H1 (cell line): ENCODE data around the gene GOLGA8S. TPM values are rescaled to one million over a fixed set of nuclear protein-coding genes. Genes with fewer than 3 reads are reported as not detected.

Source experiments
- CTCF ChIA-PET: fragments of 300-600 bp; sonication (Branson Sonifier 250); formaldehyde crosslinking; loops from one replicate; lab custom pipeline; 2021; ENCODE audit not compliant: partially characterized antibody; lab: Charles Lee
- POLR2A ChIA-PET: fragments of 300-600 bp; sonication (Branson Sonifier 250); formaldehyde crosslinking; loops from one replicate; lab custom pipeline; 2021; ENCODE audit warnings: inconsistent platforms; ENCODE audit not compliant: partially characterized antibody; lab: Charles Lee
- DNase-seq, 2 experiments: peaks; one replicate each; pipeline versions ENCODE4 v3.0.0 to v3.0.0-alpha.2; 2010 to 2022; ENCODE audit warnings: low spot score in 2 of 2, low read depth in 1 of 2, mixed read lengths in 1 of 2
- FAIRE-seq: peaks from 2 replicates; lab custom pipeline; 2011; peaks lifted over from hg19 to GRCh38; lab: Jason Lieb, UNC
- H2AFZ ChIP-seq: 2 replicates; pipeline ENCODE4 v1.8.1; 2012; ENCODE audit warnings: low read length, inconsistent platforms
- H2AK5ac ChIP-seq: 2 replicates; pipeline ENCODE4 v1.6.1; 2013; ENCODE audit warnings: low read depth, low read length
- H2BK120ac ChIP-seq: replicated peaks from 2 replicates; pipeline ENCODE3; 2013; ENCODE audit warnings: low read depth, low read length, inconsistent platforms
- H2BK12ac ChIP-seq: 2 replicates; pipeline ENCODE4 v1.6.1; 2013; ENCODE audit warnings: low read depth, low read length
- H2BK15ac ChIP-seq: 2 replicates; pipeline ENCODE4 v1.6.1; 2013; ENCODE audit warnings: low read length
- H2BK20ac ChIP-seq: 2 replicates; pipeline ENCODE4 v1.6.1; 2013; ENCODE audit warnings: low read length
- H2BK5ac ChIP-seq: 2 replicates; pipeline ENCODE4 v1.6.1; 2013; ENCODE audit warnings: low read depth, low read length
- H3K14ac ChIP-seq: 2 replicates; pipeline ENCODE4 v1.6.1; 2013; ENCODE audit warnings: inconsistent platforms; ENCODE audit not compliant: insufficient read length
- H3K18ac ChIP-seq: 2 replicates; pipeline ENCODE4 v1.6.1; 2013; ENCODE audit warnings: low read length; ENCODE audit errors: extremely low read depth
- H3K23ac ChIP-seq: 2 replicates; pipeline ENCODE4 v1.6.1; 2013; ENCODE audit warnings: inconsistent platforms; ENCODE audit not compliant: insufficient read length
- H3K23me2 ChIP-seq: 2 replicates; pipeline ENCODE4 v1.6.1; 2013; ENCODE audit warnings: low read depth, low read length
- H3K27ac ChIP-seq: 2 replicates; pipeline ENCODE4 v1.6.1; 2011; ENCODE audit warnings: low read depth, low read length, inconsistent platforms
- H3K27me3 ChIP-seq, 4 experiments: replicated peaks in 1 of 4; 1 replicate in 1 of 4; 2 replicates in 3 of 4; pipeline versions ENCODE4 v1.6.1 to v1.8.1; 2011 to 2013; ENCODE audit warnings: low read length in 3 of 4, mild to moderate bottlenecking in 3 of 4, inconsistent platforms in 2 of 4, mixed read lengths in 2 of 4, moderate library complexity in 1 of 4; ENCODE audit not compliant: control insufficient read depth in 3 of 4, insufficient read depth in 3 of 4; ENCODE audit errors: extremely low read depth in 1 of 4
- H3K36me3 ChIP-seq, 4 experiments: 2 replicates each; pipeline versions ENCODE4 v1.6.1 to v1.8.1; 2011 to 2013; ENCODE audit warnings: mild to moderate bottlenecking in 4 of 4, low read length in 3 of 4, moderate library complexity in 2 of 4, control low read depth in 1 of 4, inconsistent platforms in 1 of 4; ENCODE audit not compliant: insufficient read depth in 4 of 4, control insufficient read depth in 2 of 4
- H3K4ac ChIP-seq: replicated peaks from 2 replicates; pipeline ENCODE3; 2013; ENCODE audit warnings: low read length, low read depth, mixed read lengths, inconsistent platforms; ENCODE audit not compliant: insufficient read length
- H3K4me1 ChIP-seq, 4 experiments: replicated peaks in 1 of 4; 1 replicate in 1 of 4; 2 replicates in 3 of 4; pipeline versions ENCODE4 v1.6.1 to v1.8.1; 2011 to 2013; ENCODE audit warnings: low read length in 3 of 4, inconsistent platforms in 2 of 4, mixed read lengths in 1 of 4; ENCODE audit not compliant: insufficient read depth in 4 of 4, control insufficient read depth in 3 of 4
- H3K4me2 ChIP-seq, 2 experiments: 2 replicates each; pipeline versions ENCODE4 v1.6.1 to v1.8.1; 2011 to 2013; ENCODE audit warnings: low read depth in 2 of 2, low read length in 2 of 2, control low read depth in 1 of 2, inconsistent platforms in 1 of 2, mild to moderate bottlenecking in 1 of 2; ENCODE audit not compliant: insufficient read depth in 1 of 2
- H3K4me3 ChIP-seq, 4 experiments: fragments of 200-600, 300-600 bp in 1 of 4; sonication (generic), shearing (Covaris generic), sonication (Bioruptor Twin) in 1 of 4; 2 replicates each; pipeline versions ENCODE4 v1.5.1 to v1.8.1; 2011 to 2016; ENCODE audit warnings: low read length in 4 of 4, low read depth in 3 of 4, control low read depth in 2 of 4, inconsistent platforms in 2 of 4, mild to moderate bottlenecking in 2 of 4, mixed read lengths in 1 of 4, moderate library complexity in 1 of 4; ENCODE audit not compliant: insufficient read depth in 2 of 4; ENCODE audit errors: extremely low read depth in 1 of 4
- H3K56ac ChIP-seq: replicated peaks from 2 replicates; pipeline ENCODE3; 2013; ENCODE audit warnings: low read depth, mild to moderate bottlenecking, mixed read lengths, low read length, inconsistent platforms; ENCODE audit not compliant: insufficient read length
- H3K79me1 ChIP-seq: 2 replicates; pipeline ENCODE4 v1.6.1; 2013; ENCODE audit warnings: low read depth, low read length, control low read depth
- H3K79me2 ChIP-seq, 2 experiments: 2 replicates each; pipeline versions ENCODE4 v1.6.1 to v1.8.1; 2012 to 2013; ENCODE audit warnings: low read length in 2 of 2, mild to moderate bottlenecking in 2 of 2, inconsistent platforms in 1 of 2; ENCODE audit not compliant: insufficient read depth in 2 of 2, control insufficient read depth in 1 of 2
- H3K9ac ChIP-seq, 4 experiments: replicated peaks in 1 of 4; 1 replicate in 1 of 4; 2 replicates in 3 of 4; pipeline versions ENCODE4 v1.6.1 to v1.8.1; 2011 to 2013; ENCODE audit warnings: low read depth in 3 of 4, low read length in 3 of 4, control low read depth in 2 of 4, mild to moderate bottlenecking in 2 of 4, moderate library complexity in 2 of 4, inconsistent platforms in 1 of 4; ENCODE audit errors: extremely low read depth in 1 of 4
- H3K9me3 ChIP-seq, 2 experiments: 2 replicates each; pipeline versions ENCODE4 v1.6.1 to v1.8.1; 2012 to 2013; ENCODE audit warnings: mild to moderate bottlenecking in 2 of 2, moderate library complexity in 2 of 2, control low read depth in 1 of 2, inconsistent platforms in 1 of 2, low read depth in 1 of 2, low read length in 1 of 2, mixed read lengths in 1 of 2; ENCODE audit not compliant: insufficient read depth in 2 of 2
- H4K20me1 ChIP-seq, 2 experiments: replicated peaks in 1 of 2; 2 replicates each; pipeline versions ENCODE3 to v1.8.1; 2011 to 2013; ENCODE audit warnings: inconsistent platforms in 2 of 2, low read length in 2 of 2, mild to moderate bottlenecking in 1 of 2; ENCODE audit not compliant: insufficient read depth in 2 of 2, control insufficient read depth in 1 of 2
- H4K5ac ChIP-seq: 2 replicates; pipeline ENCODE4 v1.6.1; 2013; ENCODE audit warnings: low read length, low read depth, mixed read lengths, inconsistent platforms; ENCODE audit not compliant: insufficient read length
- H4K8ac ChIP-seq: 2 replicates; pipeline ENCODE4 v1.8.0; 2013; ENCODE audit warnings: mild to moderate bottlenecking, moderate library complexity, low read length, inconsistent platforms; ENCODE audit not compliant: insufficient read depth; ENCODE audit errors: extremely low read depth
- H4K91ac ChIP-seq: replicated peaks from 2 replicates; pipeline ENCODE3; 2013; ENCODE audit warnings: low read length, mixed read lengths, inconsistent platforms; ENCODE audit not compliant: insufficient read length
- CTBP2 ChIP-seq: IDR thresholded peaks from 2 replicates; pipeline ENCODE4 v1.7.0; 2011; ENCODE audit warnings: borderline replicate concordance, mild to moderate bottlenecking, moderate library complexity, mixed read lengths, low read length; ENCODE audit not compliant: insufficient read depth, insufficient read length
- EGR1 ChIP-seq: IDR thresholded peaks from 2 replicates; pipeline ENCODE4 v1.6.1; 2011; ENCODE audit warnings: low read depth, low read length, borderline replicate concordance
- EP300 ChIP-seq, 2 experiments: IDR thresholded peaks; 1 replicate in 1 of 2; 2 replicates in 1 of 2; pipeline ENCODE4 v1.6.1; 2011 to 2012; ENCODE audit warnings: low read depth in 2 of 2, low read length in 2 of 2, mild to moderate bottlenecking in 2 of 2, borderline replicate concordance in 1 of 2, inconsistent platforms in 1 of 2, moderate library complexity in 1 of 2
- GABPA ChIP-seq: IDR thresholded peaks from 2 replicates; pipeline ENCODE4 v1.6.1; 2011; ENCODE audit warnings: mild to moderate bottlenecking, low read length, moderate library complexity, borderline replicate concordance; ENCODE audit not compliant: insufficient read depth
- GTF2F1 ChIP-seq: IDR thresholded peaks from 2 replicates; pipeline ENCODE4 v1.6.1; 2012; ENCODE audit warnings: low read depth, low read length, improper control_type of control experiment, borderline replicate concordance
- RAD21 ChIP-seq, 2 experiments: IDR thresholded peaks in 1 of 2; conservative IDR thresholded peaks in 1 of 2; 2 replicates each; pipeline ENCODE4 v1.6.1; 2011; ENCODE audit warnings: low read depth in 2 of 2, low read length in 2 of 2, improper control_type of control experiment in 1 of 2, inconsistent platforms in 1 of 2, mild to moderate bottlenecking in 1 of 2, moderate library complexity in 1 of 2
- RBBP5 ChIP-seq: IDR thresholded peaks from 2 replicates; pipeline ENCODE4 v1.7.1; 2012; ENCODE audit warnings: low read depth, mild to moderate bottlenecking, inconsistent platforms, low read length, moderate library complexity, borderline replicate concordance
- SAP30 ChIP-seq: fragments of 300-600 bp; sonication (generic); IDR thresholded peaks from 2 replicates; pipeline ENCODE4 v1.7.1; 2012; ENCODE audit warnings: low read length, moderate library complexity, mild to moderate bottlenecking, inconsistent platforms; ENCODE audit not compliant: insufficient read depth, insufficient replicate concordance
- SP2 ChIP-seq: IDR thresholded peaks from 2 replicates; pipeline ENCODE4 v1.6.1; 2012; ENCODE audit warnings: mild to moderate bottlenecking, low read length, inconsistent platforms
- TCF12 ChIP-seq: IDR thresholded peaks from 2 replicates; pipeline ENCODE4 v1.6.1; 2011; ENCODE audit warnings: low read depth, mild to moderate bottlenecking, low read length
- WGBS, 2 experiments: shearing (Covaris generic) in 1 of 2; methylation state at CpG; one replicate each; pipeline versions ENCODE4 v1.1.6 to v1.1.7; 2013 to 2015; ENCODE audit warnings: low lambda C conversion rate in 2 of 2, mixed read lengths in 2 of 2, inconsistent platforms in 1 of 2, low coverage in 1 of 2, missing lambda C conversion rate in 1 of 2; ENCODE audit not compliant: insufficient replicate concordance in 2 of 2, insufficient coverage in 1 of 2, insufficient read length in 1 of 2; ENCODE audit errors: extremely low coverage in 1 of 2, missing lambda C conversion rate in 1 of 2; 5-methylcytosine and 5-hydroxymethylcytosine counted together
- polyA plus RNA-seq, 7 experiments: library from polyadenylated mRNA; depleted of rRNA in 3 of 7; stranded (reverse) in 5 of 7; unstranded in 2 of 7; fragments of >200 nt in 5 of 7; fragments of 200-250 nt in 2 of 7; gene quantifications; 1 replicate in 5 of 7; 2 replicates in 1 of 7; 4 replicates in 1 of 7; pipeline versions ENCODE4 v1.2.1 to v1.2.3, GENCODE V29; 2011 to 2013; ENCODE audit warnings: missing spikeins in 2 of 7, mixed read lengths in 2 of 7
- total RNA-seq: library from RNA; stranded (reverse); fragmentation: NEBNext Ultra II Directional; extraction: Animal tissue kit (Norgen Biotek cat#: 25700); gene quantifications from 2 replicates; pipeline ENCODE4 v1.2.1, GENCODE V29; 2021

Gene GOLGA8S
- total and polyA plus RNA-seq, 2 of the 8 experiments (the other 6 are each of a cell fraction or from before 2014, with no cell fraction given) = 0.05 to 0.17 TPM

DNA sequence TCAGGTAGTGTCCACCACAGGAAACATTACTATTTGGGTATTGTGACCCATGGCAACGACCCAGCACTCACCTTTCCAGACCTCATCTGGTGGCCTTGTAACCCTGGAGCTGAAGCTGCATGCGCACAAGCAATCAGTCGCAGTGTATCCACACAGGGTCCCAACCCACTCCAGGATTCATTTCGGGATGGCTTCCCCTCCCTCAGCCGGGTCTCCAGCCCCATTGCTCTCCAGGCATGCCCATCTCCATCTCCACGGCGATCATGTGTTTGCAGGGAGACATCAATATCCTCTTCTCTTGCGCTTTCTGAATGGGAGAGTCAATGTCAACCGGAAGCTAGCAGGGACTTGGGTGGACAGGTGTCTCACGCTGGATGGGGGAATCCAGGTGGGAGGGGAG lies 57.3 kb downstream of the GOLGA8S start:
- H2BK20ac ChIP-seq = no peak overlapping the region
- no peak overlapping the region for H2BK5ac ChIP-seq
- no peak overlapping the region for H3K18ac ChIP-seq
- no peak overlapping the region for H3K14ac ChIP-seq
- H4K91ac ChIP-seq = no peak overlapping the region
- H3K9me3 ChIP-seq = peaks cover 8 to 43% of the 10 kb centered on the region in 2 experiments; a peak in 3 of 4 replicates
- CTCF ChIA-PET = no interaction called here
- H3K23ac ChIP-seq = no peak overlapping the region
- no peak overlapping the region for H2AK5ac ChIP-seq
- H3K23me2 ChIP-seq = no peaks in the 10 kb centered on the region
- H3K4me3 ChIP-seq = no peak overlapping the region
- H3K79me2 ChIP-seq = no peaks in the 10 kb centered on the region
- no peaks in the 10 kb centered on the region for H3K27me3 ChIP-seq
- DNase-seq = no peak
- no peaks in the 10 kb centered on the region for H4K20me1 ChIP-seq
- POLR2A ChIA-PET = no interaction called here
- no peak overlapping the region for H2BK120ac ChIP-seq
- FAIRE-seq = no peak
- no peak overlapping the region for H2BK12ac ChIP-seq
- no peak overlapping the region for H3K9ac ChIP-seq
- H3K56ac ChIP-seq = no peak overlapping the region
- no peaks in the 10 kb centered on the region for H3K79me1 ChIP-seq
- H4K8ac ChIP-seq = no peak overlapping the region
- WGBS, 2 experiments = 88% methylated on average over 10 of the region's 10 CpGs; no CpG with 5 or more reads in 1 of the 2 experiments
- H2BK15ac ChIP-seq = no peak overlapping the region
- no peak overlapping the region for H3K4me2 ChIP-seq
- H3K27ac ChIP-seq = no peak overlapping the region
- TF ChIP-seq CTBP2 (no peak), EP300 (IDR thresholded peaks at IDR 0.05; ENCODE audit: borderline replicate concordance in 1 of 2, low read depth in 2 of 2, low read length in 2 of 2) (no peak), RAD21 (IDR thresholded peaks at IDR 0.05 in 1 of 2, conservative IDR thresholded peaks at IDR 0.05 in 1 of 2; ENCODE audit: low read depth in 2 of 2, low read length in 2 of 2) (no peak), SP2 (no peak), TCF12 (no peak), EGR1 (no peak), GTF2F1 (no peak), RBBP5 (no peak), GABPA (no peak), SAP30 (no peak)
- H3K36me3 ChIP-seq = no peaks in the 10 kb centered on the region
- no peak overlapping the region for H2AFZ ChIP-seq
- no peak overlapping the region for H4K5ac ChIP-seq
- H3K4me1 ChIP-seq = no peaks in the 10 kb centered on the region
- H3K4ac ChIP-seq = no peak overlapping the region
